CD4-positive, alpha-beta T cell treated with Interleukin-12 subunit alpha and Interleukin-12 subunit beta, for 1 hour (primary cell): Measurements from ENCODE around the gene ACER3.
"Not testable (repeated sequence)": the region's sequence is repeated elsewhere in the genome, so short reads cannot be mapped to it uniquely, and the experiment has no call there.

Experiments
- DNase-seq: peaks from one replicate; pipeline ENCODE4 v3.0.0-alpha.2; 2020

The ACER3 gene

DNA sequence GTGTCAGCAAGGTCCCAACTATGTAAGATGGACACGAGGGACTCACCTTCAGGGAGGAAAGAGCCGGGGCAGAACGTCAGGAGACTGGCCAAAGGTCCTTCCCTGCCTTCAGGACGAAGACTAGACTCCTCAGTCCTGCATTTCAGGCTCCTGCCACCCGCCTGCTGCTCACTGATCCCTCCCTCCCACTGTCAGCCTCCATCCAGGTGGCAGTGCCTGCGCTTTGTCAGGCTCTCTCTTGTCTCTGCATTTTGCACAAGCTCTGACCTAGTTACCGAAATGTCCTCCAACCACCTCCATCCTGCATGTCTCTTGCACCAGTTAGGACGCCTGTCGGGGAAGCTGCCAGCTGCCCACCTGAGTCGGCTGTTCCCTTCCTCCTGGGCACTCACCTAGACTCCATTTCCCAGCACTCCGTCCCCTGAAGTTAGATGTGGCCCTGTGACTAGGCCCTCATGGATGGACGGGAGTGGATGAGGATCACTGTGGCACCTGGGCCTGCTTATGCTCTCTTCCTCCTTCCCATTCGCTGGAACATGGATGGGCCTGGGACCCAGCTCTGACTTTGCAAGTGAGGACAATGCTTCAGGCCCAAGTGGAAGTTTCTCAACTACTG is 181.5 kb downstream of the ACER3 start:
- DNase-seq = no peak

DNA sequence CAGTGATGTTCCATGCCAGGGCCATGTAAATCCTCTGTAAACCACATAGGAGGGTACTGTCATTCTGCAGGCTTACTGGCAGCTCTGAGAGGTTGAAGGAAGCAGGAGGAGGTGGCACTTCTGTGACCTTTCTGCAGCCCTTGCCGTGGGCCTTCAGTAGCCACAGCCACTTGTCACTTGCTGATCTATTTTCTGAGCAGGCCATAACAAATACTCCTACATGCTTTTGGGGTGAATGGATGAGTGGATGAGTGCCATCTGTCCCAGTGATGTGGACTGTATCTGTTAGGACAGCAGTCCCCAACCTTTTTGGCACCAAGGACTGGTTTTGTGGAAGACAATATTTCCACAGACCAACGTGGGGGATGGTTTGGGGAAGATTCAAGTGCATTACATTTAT is 183.6 kb downstream of the ACER3 start:
- no peak for DNase-seq

DNA sequence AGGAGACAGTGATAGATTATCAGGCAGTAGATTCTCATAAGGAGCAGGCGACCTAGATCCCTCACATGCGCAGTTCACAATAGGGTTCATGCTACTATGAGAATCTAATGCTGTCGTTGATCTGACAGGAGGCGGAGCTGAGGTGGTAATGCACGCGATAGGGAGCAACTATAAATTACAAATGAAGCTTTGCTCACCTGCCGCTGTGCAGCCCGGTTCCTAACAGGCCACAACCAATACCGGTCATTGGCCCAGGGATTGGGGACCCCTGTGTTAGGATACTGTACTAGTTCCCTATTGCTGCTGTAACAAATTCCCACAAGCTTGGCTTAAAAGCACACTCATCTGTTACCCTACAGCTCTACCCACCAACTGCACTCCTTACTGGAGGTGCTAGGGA is 184.2 kb downstream of the ACER3 start:
- no peak for DNase-seq

DNA sequence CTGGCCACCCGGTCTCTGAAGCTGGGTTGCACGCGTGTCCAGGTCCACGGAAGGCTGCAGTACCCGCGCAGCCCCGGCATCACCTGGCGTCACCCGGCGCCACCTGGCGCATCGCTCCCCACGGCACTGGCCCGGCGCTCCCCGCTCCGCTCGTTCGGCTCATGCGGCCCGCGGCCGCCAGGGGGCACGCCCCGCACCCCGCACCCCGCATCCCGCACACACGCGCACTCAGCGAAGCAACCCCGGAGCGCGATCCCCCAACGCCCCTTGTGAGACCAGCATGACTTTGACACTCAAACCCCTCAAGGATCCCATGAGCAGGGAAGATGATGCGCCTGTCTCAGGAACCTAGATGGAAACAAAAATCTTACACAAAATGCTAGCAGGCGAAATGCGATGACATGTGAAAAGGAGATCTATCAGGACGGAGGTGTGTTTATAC is 185.4 kb downstream of the ACER3 start:
- DNase-seq = peak; percentile 67

DNA sequence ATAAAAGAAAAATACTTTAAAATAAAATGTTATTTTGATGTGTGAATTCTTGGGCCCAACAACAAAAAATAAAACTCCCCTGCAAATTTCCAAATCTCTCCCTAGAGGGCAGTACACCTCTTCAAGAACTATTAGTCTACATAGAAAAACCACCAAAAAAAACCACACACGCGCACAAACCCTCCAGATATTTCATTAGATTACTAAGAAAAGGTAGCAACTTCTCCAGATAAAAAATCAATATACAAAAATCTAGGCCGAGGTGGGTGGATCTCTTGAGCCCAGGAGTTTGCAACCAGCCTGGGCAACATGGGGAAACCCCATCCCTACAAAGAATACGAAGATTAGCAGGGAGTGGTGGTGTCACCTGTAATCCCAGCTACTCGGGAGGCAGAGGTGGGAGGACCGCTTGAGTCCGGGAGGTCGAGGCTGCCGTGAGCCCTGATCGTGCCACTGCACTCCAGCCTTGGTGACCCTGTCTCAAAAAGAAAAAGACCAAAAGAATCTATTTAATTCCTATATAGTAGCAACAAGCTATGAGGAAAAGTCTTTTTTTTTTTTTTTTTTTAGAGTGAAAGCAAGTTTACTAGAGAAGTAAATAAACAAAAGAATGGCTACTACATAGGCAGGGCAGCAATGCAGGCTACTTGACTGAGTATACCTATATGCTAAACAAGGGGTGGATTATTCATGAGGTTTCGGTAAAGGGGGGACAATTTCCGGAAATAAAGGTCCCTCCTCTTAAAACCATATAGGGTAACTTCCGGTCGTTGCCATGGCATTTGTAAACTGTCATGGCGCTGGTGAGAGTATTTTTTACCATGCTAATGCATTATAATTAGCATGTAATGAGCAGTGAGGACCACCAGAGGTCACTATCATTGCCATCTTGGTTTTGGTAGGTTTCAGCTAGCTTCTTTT is 186.5 kb downstream of the ACER3 start:
- peak; percentile 96 for DNase-seq

DNA sequence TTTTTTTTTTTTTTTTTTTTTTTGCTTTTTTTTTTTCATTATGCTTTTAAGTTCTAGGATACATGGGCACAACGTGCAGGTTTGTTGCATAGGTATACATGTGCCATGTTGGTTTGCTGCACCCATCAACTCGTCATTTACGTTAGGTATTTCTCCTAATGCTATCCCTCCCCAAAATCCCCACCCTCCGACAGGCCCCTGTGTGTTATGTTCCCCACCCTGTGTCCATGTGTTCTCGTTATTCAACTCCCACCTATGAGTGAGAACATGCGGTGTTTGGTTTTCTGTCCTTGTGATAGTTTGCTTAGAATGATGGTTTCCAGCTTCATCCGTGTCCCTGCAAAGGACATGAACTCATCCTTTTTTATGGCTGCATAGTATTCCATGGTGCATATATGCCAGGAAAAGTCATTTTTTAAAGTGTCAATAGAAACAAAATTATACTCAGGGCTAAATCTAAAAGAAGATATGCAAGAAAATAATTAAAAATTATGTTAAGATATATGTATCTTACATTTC is 187.3 kb downstream of the ACER3 start:
- DNase-seq = not testable (repeated sequence)

DNA sequence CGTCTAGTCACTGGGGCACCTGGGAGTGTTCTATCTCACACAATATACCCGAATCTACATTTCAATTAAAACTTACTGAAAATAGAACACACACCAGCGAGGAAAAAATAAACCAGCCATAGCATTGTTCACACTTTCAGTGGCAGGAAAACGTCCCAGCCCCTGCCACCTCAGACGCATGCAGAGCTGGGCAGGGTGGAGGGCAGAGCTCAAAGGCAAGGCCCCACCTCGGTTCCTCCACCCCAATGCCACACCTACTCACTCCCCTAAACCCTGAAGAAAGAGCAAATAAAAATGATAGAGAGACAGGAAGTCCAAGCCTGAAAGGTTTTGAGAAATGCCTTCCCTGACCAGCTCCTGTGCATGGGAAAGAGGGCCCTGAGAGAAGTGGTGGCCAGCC is 188.3 kb downstream of the ACER3 start:
- no peak for DNase-seq

DNA sequence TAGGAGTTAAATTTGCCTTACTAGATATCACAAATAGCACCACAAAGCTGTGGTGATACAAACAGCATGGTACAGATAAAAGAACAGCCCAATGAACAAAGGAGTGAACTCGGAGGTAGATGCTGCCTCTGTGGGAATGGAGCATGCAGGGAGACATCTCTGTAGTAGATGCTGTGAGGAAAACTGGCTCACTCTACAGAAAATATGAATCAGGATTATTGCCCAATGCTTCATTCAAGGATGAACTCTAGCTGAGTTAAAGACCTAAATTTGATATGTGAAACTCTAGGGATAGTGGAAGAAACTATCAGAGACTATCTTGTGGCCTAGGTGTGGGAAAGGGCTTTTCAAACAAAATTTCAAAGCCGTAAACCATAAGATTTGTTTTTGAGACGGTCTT is 190.8 kb downstream of the ACER3 start:
- DNase-seq = no peak

DNA sequence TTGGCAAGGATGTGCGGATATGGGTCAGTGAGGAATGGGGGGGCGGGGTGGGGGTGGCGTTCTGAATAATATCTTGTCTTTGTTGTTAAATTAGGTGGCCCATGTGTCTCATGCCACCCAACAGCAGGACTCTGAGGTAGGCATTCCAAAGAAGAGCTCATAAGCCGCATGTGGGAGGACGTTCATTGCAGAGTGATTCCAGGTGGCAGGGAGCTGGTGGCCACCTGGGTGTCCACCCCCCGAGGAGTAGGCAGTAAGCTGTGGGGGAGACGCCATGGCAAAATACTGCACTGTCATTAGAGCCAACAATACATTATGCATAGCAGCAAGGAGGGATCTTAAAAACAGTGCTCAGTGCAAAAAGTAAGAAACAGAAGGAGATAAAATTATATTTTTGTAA is 191.8 kb downstream of the ACER3 start:
- no peak for DNase-seq

DNA sequence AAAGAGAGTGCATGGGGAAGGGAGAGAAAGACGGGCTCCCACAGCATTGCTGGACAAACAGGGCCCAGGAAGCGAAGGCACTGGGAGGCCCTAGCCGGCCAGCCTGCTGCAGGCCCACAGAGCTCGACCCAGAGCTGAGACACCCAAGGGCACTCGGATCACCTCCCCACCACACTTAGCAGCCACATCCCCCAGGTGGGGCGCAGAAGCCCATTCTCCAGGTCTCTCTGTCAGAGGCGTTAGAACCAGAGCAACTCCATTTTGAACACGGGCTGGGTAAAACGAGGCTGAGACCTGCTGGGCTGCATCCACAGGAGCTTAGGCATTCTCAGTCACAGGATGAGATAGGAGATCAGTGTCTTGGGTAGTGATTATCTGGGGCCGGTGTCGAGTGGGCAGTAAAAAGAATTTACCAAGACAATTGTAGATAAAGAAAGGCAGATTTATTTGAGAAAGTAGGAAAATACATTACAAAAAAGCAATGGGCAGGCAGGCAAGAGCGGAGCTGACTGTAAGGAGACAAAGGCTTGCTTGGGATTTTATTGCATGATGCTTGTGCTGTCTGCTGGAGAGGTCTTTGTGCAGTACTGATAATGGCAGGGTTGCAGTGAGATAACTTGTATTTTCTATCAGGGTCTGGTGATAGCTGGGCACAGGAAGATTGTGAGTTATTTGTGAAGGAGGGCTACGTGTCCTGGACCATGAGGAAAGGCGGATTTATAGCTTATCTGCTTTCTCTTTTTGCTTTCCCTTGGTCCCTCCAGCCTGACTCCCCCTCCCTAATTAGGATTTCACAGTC is 192.7 kb downstream of the ACER3 start:
- no peak for DNase-seq

DNA sequence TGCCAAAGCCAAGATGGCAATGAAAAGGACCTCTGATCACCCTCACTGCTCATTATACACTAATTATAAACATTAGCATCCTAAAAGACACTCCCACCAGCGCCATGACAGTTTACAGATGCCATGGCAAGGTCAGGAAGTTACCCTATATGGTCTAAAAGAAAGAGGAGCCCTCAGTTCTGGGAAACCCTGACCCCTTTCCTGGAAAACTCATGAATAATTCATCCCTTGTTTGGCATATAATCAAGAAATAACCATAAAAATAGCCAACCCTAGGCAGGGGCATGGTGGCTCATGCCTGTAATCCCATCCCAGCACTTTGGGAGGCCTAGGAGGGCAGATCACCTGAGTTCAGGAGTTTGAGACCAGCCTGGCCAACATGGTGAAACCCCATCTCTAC is 193.4 kb downstream of the ACER3 start:
- DNase-seq = no peak

DNA sequence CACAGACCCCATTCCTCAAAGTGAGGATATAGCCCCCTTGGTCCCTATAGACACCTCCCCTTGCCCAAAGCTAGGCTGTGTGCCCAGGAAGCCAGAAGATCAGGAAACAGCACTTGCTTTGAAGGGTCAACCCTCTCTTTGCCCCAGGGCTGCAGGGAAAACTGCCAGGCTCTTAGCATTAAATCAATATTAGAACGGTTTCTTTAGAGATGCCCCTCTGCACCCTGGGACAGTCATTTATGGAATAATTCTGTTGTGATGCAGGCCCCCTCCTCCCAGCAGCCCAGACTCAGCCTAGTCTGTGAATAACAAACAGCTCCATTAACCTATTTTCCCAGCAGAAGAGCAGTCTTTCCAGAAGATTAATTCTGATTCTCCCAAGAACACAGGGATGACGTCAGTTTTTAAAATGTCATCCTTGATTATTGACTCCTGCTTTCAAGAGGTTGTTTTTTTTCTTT is 194.4 kb downstream of the ACER3 start:
- no peak for DNase-seq

DNA sequence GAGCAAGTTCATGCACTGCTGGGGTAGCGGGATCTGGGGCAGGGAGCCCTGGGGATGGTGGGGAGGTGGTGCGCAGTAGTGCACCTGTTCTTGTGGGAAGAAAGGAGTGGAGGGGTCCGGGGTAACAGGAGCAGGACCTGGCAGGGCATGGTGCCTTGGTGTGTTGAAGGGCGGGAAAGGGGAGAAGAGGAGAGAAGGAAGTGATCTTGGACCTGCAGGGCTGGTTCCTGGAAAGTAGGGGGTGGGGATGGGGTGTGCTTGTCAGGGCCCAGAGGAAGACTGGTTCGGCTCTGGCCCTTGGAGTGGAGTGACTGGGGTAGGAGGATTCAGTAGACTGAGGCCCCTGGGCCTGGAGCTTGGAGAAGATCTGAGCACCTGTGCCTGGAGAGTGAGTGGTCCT is 195.2 kb downstream of the ACER3 start:
- DNase-seq = no peak

DNA sequence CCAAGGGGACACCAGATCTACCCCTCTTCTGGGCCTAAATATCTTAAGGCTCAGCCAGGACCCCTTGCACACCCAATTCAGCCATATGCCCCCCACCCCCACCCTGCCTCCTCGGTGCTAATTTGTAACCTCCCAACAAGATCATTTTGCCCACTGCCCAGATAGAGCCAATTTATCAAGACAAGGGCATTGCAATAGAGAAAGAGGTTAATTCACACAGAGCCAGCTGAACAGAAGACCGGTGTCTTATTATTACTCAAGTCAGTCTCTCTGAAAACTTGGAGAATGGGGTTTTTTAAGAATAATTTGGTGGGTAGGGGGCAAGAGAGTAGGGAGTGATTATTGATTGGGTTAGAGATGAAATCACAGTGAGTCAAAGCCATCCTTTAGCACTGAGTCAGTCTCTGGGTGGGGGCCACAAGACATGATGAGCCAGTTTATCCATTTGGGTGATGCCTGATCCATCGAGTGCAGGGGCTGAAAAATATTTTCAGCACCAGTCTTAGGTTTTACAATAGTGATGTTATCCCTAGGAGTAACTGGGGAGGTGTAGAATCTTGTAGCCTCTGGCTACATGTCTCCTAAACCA is 196.2 kb downstream of the ACER3 start:
- no peak for DNase-seq

DNA sequence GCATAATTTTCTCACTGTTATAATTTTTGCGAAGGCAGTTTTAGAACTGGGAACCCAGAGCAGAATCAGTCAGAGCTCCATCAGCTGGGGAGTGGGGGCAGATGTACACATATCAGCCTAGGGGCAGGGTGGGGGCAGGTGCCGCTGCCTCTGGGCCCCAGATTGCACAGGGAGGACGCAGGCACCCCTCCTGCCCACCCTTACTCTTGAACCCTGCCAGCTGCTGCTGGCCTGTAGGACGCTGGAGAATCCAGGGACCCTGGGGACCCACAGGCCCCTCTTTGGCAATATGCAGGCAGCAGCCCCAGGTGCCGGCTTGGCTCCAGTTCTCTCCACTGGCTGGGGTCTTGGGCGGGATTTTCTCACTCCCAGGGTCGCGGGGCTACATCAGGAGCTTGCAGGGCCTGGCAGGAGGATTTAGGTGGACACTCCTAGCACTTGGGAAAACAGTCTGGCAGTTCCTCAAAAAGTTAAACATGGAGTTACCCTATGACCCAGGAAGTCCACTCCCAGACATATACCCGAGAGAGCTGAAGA is 197.3 kb downstream of the ACER3 start:
- no peak for DNase-seq

DNA sequence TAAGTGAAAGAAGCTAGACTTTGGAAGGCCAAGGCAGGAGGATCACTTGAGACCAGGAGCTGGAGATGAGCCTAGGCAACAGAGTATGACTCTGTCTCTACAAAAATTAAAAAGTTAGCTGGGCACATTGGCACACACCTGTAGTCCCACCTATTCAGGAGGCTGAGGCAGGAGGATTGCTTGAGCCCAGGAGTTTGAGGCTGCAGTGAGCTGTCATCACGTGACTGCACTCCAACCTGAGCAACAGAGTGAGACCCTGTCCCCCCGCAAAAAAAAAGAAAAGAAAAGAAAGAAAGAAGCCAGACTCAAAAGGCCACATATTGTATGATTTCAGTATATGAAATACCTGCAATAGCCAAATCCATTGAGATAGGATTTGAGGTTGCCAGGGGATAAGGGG is 198.2 kb downstream of the ACER3 start:
- no peak for DNase-seq

DNA sequence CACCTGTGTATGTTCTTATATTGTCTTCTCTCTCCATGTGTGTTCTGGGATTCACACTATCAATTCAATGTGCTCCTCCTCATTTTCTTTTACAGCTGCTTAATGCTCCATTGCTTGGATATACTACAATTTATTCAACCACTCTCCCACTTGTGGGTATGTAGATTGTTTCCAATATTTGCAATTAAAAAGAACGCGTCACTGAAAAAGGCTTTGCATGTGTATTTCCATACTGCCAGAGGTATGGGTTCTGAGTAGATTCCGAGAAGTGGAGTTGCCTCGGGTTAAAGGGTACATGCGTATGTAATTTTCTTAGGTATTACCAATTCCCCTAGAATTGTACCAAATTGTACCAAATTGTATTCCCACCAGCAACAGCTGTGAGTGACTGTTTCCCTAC is 199.1 kb downstream of the ACER3 start:
- DNase-seq = no peak

DNA sequence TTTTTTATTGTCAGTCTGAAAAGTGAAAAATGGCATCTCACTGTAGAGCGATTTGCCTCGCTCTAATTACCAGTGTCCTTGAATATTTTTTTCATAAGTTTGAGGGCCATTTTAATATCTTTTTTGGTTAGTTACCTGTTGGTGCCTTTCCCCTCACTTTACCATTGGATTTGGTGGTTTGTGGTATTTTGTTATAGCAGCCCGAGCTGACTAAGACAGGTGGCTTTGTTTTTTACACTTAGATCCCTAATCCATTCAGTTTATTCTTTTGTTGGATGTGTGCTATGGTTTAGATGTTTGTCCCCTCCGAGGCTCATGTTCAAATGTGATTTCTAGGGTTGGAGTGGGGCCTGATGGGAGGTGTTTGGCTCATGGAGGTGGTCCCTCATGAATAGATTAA is 199.5 kb downstream of the ACER3 start:
- no peak for DNase-seq

DNA sequence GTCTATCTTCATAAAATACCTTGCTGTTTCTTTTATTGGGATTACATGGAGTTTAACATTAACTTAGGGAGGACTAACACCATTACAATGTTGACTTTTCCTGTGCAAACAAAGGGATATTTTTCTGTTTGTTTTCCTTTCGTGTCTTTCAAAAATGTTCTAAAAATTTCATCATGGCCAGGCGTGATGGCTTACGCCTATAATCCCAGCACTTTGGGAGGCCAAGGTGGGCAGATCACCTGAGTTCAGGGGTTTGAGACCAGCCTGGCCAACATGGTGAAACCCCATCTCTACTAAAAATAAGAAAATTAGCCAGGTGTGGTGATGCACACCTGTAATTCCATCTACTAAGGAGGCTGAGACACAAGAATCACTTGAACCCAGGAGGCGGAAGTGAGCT is 200.5 kb downstream of the ACER3 start:
- not testable (repeated sequence) for DNase-seq

DNA sequence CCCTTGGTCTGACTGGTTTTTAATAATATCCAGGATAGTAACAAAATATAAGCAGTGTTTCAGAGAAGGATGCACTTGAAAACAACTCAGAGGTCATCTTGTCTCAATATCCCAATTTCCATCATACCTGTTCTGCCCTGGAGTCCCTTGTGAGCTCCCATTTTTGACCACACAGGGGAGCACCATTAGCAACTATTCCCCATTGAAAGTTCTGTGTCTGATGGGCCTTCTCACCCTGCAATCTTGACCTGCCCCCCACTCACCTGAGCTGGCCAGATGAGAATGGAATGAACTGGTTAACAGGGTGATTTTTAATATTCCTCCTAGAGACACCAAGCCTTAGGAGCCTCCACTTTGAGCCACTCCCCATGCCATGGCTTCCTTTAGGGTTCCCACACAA is 202.2 kb downstream of the ACER3 start:
- no peak for DNase-seq

DNA sequence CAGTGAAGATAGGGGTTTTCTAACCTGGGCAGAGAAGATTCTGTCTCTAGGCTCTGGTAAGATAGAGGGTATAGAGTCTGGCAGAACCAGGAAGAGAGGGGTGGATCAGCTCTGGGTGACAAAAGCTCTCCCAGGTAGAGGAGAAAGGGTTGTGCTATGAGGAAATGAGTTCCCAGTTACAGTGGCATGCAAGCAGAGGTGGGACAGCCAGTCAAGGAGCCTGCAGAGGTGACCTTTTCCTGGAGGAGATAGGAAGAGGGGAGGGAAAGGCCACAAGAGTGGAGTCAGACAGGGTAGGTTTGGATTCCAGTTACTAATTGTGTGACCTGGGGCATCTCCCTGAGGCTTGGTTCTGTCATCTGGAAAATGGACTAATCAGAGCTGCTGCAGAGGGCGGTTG is 202.7 kb downstream of the ACER3 start:
- DNase-seq = no peak

DNA sequence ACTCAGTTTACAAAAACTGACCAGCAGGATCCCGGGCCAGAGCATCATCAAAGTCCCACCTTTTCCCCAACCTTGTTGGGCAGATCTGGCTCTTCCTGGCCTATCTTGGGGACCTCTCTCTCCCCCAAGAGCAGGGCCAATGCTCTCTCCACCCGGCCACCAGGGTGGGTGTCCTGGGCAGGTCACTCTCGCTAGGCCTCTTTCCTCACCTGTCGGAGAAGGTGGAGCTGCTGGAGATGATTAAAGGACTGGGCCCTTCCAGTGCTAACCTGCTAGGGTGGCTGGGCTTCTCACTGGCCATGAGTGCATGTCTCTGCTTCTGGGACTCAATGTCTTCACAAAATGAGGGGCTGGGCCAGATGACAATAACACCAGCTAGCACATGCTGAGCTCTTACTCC is 203.1 kb downstream of the ACER3 start:
- DNase-seq = no peak
